Uterus (tissue), 2 donors: ENCODE results near the gene CASKIN1.

Experiments
- POLR2A ChIP-seq, 2 donors: fragments of 450-650 bp; IDR thresholded peaks; one replicate each; pipeline ENCODE4 v1.6.1; 2016; ENCODE audit warnings: antibody characterized with exemption in 2 of 2, mild to moderate bottlenecking in 1 of 2, moderate library complexity in 1 of 2
- TF ChIP-seq, protein P1 (sequence below), 4 experiments: fragments of 200-600 bp in 2 of 4; fragments of 450-650 bp in 2 of 4; sonication (generic) in 2 of 4; IDR thresholded peaks; one replicate each; pipeline ENCODE4 v1.5.1; 2016 to 2019; ENCODE audit warnings: antibody characterized with exemption in 4 of 4, mild to moderate bottlenecking in 2 of 4, moderate library complexity in 1 of 4

DNA sequence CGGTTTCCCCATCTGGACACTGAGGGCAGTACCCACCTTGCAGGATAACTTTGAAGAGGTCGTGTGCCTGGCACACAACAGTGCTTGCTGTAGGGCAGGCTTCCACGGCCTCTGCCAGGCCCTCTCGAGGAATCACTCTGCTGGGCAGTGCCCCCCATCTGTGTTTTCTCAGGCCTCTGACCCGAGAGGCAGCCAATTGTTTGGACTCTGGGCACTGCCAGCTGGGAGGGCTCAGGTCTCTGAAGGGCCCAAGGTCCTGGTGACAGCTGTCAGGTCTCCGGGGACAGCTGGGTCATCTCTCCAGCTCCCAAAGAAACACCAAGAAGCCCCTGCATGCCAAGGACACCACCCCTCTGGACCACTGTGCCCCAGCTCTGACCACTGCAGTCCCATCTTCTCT lies 49.0 kb downstream of the CASKIN1 start:
- no peak for TF ChIP-seq POLR2A (IDR thresholded peaks at IDR 0.05)
- TF ChIP-seq, protein P1, sequence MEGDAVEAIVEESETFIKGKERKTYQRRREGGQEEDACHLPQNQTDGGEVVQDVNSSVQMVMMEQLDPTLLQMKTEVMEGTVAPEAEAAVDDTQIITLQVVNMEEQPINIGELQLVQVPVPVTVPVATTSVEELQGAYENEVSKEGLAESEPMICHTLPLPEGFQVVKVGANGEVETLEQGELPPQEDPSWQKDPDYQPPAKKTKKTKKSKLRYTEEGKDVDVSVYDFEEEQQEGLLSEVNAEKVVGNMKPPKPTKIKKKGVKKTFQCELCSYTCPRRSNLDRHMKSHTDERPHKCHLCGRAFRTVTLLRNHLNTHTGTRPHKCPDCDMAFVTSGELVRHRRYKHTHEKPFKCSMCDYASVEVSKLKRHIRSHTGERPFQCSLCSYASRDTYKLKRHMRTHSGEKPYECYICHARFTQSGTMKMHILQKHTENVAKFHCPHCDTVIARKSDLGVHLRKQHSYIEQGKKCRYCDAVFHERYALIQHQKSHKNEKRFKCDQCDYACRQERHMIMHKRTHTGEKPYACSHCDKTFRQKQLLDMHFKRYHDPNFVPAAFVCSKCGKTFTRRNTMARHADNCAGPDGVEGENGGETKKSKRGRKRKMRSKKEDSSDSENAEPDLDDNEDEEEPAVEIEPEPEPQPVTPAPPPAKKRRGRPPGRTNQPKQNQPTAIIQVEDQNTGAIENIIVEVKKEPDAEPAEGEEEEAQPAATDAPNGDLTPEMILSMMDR (IDR thresholded peaks at IDR 0.05): no peak
